KG1 (cell line): ENCODE results near the gene ZNF783.
"Not testable (repeated sequence)": the region's sequence is repeated elsewhere in the genome, so short reads cannot be mapped to it uniquely, and the experiment has no call there.

Experiments
- DNase-seq: peaks from one replicate; lab custom pipeline; 2025; lab: John Stamatoyannopoulos, UW

Gene ZNF783

DNA sequence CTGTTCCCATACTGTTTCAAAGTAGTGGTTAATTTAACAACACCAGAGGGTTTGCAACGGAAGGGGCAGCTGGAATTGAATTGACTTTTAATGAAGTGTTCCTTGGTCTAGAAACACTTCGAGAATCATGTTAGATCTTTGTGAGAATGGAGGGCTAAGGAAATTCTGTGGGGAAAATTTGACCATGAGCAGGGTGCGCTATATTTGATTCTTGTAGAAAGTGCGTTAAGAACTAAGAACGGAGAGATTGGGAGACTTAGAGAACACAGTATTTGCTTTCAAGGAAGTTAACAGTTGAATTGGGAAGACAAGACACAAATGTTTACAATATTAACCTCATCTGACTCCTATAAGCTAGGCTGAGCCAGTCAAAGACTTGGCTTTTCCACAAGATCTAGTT is 21.4 kb upstream of the ZNF783 start:
- no peak for DNase-seq

- no peak for DNase-seq
These were observed 20.3 kb upstream of the ZNF783 start for GRCh38 chr7:149241696-149242095.

- DNase-seq: no peak
These were observed 16.8 kb upstream of the ZNF783 start for GRCh38 chr7:149245244-149245643.

DNA sequence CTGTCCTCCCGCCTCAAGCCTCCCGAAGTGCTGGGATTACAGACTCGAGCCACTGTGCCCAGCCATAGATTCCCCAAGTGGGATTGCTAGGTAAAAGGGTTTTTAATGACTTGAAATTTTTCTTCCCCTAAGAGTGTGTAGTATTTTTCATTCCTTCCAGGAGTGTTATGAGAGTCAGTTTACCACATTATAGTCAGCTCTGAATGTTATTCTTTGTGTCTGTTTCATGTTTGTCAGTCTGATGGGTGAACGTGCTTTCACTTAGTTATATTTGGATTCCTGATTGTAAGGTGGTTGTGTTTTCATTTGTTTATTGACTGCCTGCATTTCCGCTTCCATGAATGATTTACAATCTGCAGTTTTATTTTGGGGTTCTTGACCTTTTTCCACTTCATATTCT is 16.3 kb upstream of the ZNF783 start:
- no peak for DNase-seq

GRCh38 chr7:149248777-149249176 is 13.2 kb upstream of the ZNF783 start:
- DNase-seq: no peak

GRCh38 chr7:149250151-149250550 is 11.8 kb upstream of the ZNF783 start:
- DNase-seq: not testable (repeated sequence)

DNA sequence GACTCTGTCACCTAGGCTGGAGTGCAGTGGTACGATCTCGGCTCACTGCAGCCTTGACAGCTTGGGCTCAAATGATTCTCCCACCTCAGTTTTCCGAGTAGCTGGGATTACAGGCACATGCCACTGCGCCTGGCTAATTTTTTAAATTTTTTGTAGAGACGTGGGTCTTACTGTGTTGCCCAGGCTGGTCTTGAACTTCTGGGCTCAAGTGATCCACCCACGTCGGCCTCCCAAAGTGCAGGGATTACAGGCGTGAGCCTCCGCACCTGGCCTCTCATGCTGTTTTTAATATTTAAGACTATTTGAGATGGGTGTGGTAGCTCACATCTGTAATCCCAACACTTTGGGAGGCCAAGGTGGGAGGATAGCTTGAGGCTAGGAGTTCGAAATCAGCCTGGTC is 10.5 kb upstream of the ZNF783 start:
- DNase-seq: not testable (repeated sequence)

DNA sequence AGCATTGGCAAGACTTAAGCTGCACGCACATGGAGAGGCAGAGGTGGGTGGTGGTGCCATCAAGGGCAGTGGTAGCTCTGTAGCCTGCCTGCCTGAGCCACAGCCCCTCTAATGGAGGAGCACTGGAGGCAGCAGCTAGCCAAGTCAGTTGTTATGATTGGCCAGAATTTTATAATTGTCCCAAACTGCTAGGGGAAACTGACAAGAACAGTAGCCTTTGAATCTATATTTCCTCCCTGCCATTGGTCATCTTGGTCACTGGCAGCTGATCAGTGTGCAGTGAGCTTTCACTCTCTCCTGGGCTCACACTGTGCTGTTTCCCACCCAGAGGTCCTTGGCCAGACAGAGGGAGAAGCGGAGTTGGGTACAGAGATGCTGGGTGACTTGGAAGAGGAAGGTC is 9.6 kb upstream of the ZNF783 start:
- DNase-seq: no peak

DNA sequence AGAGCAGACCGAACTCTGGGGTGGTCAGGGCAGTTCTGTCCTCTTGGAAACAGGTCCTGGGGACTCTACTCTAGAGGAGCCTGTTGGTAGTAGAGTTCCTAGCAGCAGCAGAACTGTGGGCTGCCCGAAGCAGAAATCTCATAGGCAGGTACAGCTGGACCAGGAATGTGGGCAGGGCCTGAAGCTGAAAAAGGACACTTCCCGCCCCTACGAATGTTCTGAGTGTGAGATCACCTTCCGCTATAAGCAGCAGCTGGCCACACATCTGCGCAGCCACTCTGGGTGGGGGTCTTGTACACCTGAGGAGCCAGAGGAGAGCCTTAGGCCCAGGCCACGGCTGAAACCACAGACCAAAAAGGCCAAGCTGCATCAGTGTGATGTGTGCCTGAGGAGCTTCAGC is 8.3 kb upstream of the ZNF783 start:
- no peak for DNase-seq

DNA sequence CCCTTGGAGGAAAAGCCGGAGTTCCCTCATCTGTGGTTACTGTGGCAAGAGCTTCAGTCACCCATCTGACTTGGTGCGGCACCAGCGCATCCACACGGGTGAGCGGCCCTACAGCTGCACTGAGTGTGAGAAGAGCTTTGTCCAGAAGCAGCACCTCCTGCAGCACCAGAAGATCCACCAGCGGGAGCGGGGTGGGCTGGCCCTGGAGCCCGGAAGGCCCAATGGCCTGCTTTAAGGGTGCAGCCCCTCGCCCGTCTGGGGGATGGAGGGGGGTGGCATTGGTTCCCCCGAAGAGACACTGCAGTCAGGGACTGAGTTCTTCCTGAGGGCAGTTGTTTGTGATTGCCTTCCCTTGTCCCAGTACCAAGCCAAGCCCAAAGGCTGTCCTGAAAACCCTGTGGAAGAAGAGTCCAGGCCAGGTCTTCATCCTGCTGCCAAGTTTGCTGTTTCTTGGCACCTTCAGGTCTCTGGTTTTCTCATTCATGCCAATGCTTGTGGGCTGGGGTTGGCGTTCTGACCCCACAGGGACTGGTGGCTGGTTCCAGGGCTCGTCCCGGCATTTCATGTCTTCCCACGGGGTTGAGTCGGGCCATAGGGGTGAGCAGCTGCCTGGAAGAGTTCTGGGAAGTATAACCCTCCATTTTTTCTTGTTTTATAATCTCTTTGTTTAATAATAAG is 7.7 kb upstream of the ZNF783 start:
- no peak for DNase-seq

- DNase-seq: no peak
These were observed 6.8 kb upstream of the ZNF783 start for GRCh38 chr7:149255174-149255573.

GRCh38 chr7:149256568-149256967 is 5.4 kb upstream of the ZNF783 start:
- DNase-seq: no peak

- no peak for DNase-seq
These were observed 4.8 kb upstream of the ZNF783 start for GRCh38 chr7:149257146-149257545.

GRCh38 chr7:149261316-149261828 is 624 bp upstream of the ZNF783 start:
- DNase-seq: no peak

- DNase-seq: no peak
These were observed 4.5 kb downstream of the ZNF783 start for GRCh38 chr7:149266451-149266850.

DNA sequence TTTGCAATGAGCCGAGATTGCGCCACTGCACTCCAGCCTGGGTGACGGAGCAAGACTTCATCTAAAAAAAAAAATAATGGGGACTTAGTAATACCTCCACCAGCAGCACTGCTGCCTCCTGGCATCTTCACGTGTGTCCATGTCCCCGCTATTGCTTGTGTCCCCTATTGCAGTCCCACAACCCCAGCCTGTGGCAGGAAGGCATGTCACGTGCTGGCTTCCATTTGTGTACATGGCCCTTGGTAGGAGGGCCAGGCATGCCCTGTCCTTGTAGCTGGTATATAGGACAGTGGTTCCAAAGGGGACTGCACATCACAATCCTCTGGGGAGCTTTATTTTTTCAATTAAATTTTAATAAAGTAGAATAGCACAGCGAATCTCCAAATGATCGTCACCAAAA is 5.7 kb downstream of the ZNF783 start:
- no peak for DNase-seq

GRCh38 chr7:149274424-149274823 is 12.4 kb downstream of the ZNF783 start:
- not testable (repeated sequence) for DNase-seq

DNA sequence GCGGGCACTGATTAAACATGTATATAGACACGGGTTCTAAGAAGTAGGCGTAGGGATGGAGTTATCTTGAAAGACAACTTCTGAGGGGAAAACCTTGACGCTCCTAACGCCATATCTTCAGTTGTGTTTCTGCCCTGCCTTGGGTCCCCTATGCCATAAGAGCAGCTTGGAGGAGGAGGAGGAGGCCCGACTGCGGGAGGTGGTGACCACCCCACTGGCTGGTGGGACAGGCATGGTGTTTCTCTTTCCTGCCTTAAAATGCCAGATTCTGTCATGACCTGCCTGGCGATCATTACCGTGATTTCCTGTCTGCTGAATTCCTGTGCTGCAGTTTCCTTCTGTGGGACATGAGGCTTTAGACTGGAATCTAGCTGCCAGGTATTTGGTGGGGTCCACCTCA is 15.9 kb downstream of the ZNF783 start:
- no peak for DNase-seq

DNA sequence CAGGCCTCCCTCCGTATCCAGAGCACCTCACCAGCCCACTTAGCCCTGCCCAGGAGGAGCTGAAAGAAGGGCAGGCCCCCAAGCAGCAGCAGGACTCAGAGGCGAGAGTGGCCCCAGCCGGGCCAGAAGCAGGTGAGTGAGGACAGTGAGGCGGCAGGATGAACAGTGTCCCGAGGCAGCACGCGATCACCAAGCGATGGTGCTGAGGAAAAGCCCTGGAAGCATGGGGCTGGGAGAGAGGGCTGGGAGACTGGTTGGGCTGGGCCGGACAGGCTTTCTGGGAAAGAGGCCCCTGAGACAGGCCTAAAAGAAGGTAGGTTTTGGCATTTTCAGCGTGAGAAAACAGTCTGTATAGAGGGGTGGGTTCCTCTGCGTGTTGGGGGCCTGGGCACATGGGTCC is 16.4 kb downstream of the ZNF783 start:
- DNase-seq: no peak

- DNase-seq: no peak
These were observed 17.2 kb downstream of the ZNF783 start for GRCh38 chr7:149279111-149279743.

- DNase-seq: no peak
These were observed 18.2 kb downstream of the ZNF783 start for GRCh38 chr7:149280151-149280550.

GRCh38 chr7:149280661-149281507 is 18.9 kb downstream of the ZNF783 start:
- no peak for DNase-seq
